Thymus (tissue), 11 donors: Measurements from ENCODE around the gene HEXB. TPM values are rescaled to one million over a fixed set of nuclear protein-coding genes. Genes with fewer than 3 reads are reported as not detected.

Source experiments
- DNase-seq, 9 donors: peaks; one replicate each; pipeline ENCODE4 v3.0.0-alpha.2; 2013; ENCODE audit warnings: low spot score in 9 of 9, low read depth in 6 of 9, missing footprints in 1 of 9
- H3K27ac ChIP-seq, 2 donors: one replicate each; pipeline ENCODE4 v1.5.1; 2013; ENCODE audit warnings: control low read depth in 1 of 2, low read depth in 1 of 2, low read length in 1 of 2, mild to moderate bottlenecking in 1 of 2, moderate library complexity in 1 of 2
- H3K27me3 ChIP-seq, 2 donors: one replicate each; pipeline ENCODE4 v1.5.1; 2013; ENCODE audit warnings: low read length in 1 of 2; ENCODE audit not compliant: control insufficient read depth in 2 of 2, insufficient read depth in 1 of 2
- H3K36me3 ChIP-seq, 2 donors: one replicate each; pipeline ENCODE4 v1.5.1; 2013; ENCODE audit warnings: low read length in 1 of 2, mild to moderate bottlenecking in 1 of 2, moderate library complexity in 1 of 2; ENCODE audit not compliant: control insufficient read depth in 2 of 2, insufficient read depth in 2 of 2
- H3K4me1 ChIP-seq, 2 donors: one replicate each; pipeline ENCODE4 v1.5.1; 2013; ENCODE audit warnings: low read length in 2 of 2; ENCODE audit not compliant: control insufficient read depth in 2 of 2, insufficient read depth in 2 of 2
- H3K4me3 ChIP-seq, 2 donors: one replicate each; pipeline ENCODE4 v1.5.1; 2013; ENCODE audit warnings: low read length in 2 of 2, control low read depth in 1 of 2, mild to moderate bottlenecking in 1 of 2
- H3K9me3 ChIP-seq, 2 donors: one replicate each; pipeline ENCODE4 v1.5.1; 2013; ENCODE audit warnings: low read length in 1 of 2, mild to moderate bottlenecking in 1 of 2; ENCODE audit not compliant: control insufficient read depth in 2 of 2, insufficient read depth in 1 of 2
- WGBS: extraction: QIAGEN DNeasy Blood & Tissue Kit; methylation state at CpG from one replicate; pipeline ENCODE4 v1.1.7; 2013; 5-methylcytosine and 5-hydroxymethylcytosine counted together
- polyA plus RNA-seq: library from polyadenylated mRNA; stranded (reverse); fragments of 200-250 nt; gene quantifications from one replicate; pipeline ENCODE4 v1.2.3, GENCODE V29; 2013
- total RNA-seq: library from RNA; stranded (reverse); fragments of 120-200 nt; gene quantifications from one replicate; pipeline ENCODE4 v1.2.4, GENCODE V29; 2013
- donor health status: healthy.

The HEXB gene
- total and polyA plus RNA-seq, 2 donors = 54.9 to 93.1 TPM

- Histone ChIP-seq H3K9me3 (peaks cover 0 to 8% of the 10 kb centered on the region in 2 donors), H3K27me3 (no peaks in the 10 kb centered on the region), H3K4me3 (peak overlapping the region; percentile 52 to 96), H3K4me1 (peaks cover 12 to 39% of the 10 kb centered on the region in 2 donors), H3K36me3 (peaks cover 0 to 5% of the 10 kb centered on the region in 2 donors), H3K27ac (peak overlapping the region; percentile 53 to 91)
- peak in 4 of 9 donors; percentile 38 to 54 (median 48) for DNase-seq
- WGBS = under 1% methylated on average over 47 of the region's 47 CpGs
Measured at GRCh38 chr5:74640954-74641734, 43.9 kb upstream of the HEXB start.

- peak overlapping the region; percentile 68 to 91 for H3K27ac ChIP-seq
- peaks cover 0 to 1% of the 10 kb centered on the region in 2 donors for H3K36me3 ChIP-seq
- no peaks in the 10 kb centered on the region for H3K27me3 ChIP-seq
- H3K9me3 ChIP-seq = peaks cover 0 to 8% of the 10 kb centered on the region in 2 donors
- peaks cover 12 to 39% of the 10 kb centered on the region in 2 donors for H3K4me1 ChIP-seq
- DNase-seq = peak in 5 of 9 donors; percentile 30 to 74 (median 41)
- peak overlapping the region; percentile 52 to 96 for H3K4me3 ChIP-seq
- 6% methylated on average over 28 of the region's 28 CpGs for WGBS
Measured at GRCh38 chr5:74641735-74642542, 43.1 kb upstream of the HEXB start.

- Histone ChIP-seq H3K4me1 (peaks cover 12 to 36% of the 10 kb centered on the region in 2 donors), H3K9me3 (peaks cover 0 to 8% of the 10 kb centered on the region in 2 donors), H3K27me3 (no peaks in the 10 kb centered on the region), H3K4me3 (no peak overlapping the region), H3K36me3 (no peaks in the 10 kb centered on the region), H3K27ac (peak overlapping the region in 1 of 2 donors; percentile 40)
- WGBS = 82% methylated on average over 6 of the region's 6 CpGs
- no peak for DNase-seq
Measured at GRCh38 chr5:74642543-74642863, 42.5 kb upstream of the HEXB start.

GRCh38 chr5:74643111-74643562 lies 41.9 kb upstream of the HEXB start:
- Histone ChIP-seq H3K4me1 (peaks cover 9 to 32% of the 10 kb centered on the region in 2 donors), H3K36me3 (no peaks in the 10 kb centered on the region), H3K27me3 (no peaks in the 10 kb centered on the region), H3K9me3 (peaks cover 0 to 8% of the 10 kb centered on the region in 2 donors), H3K27ac (no peak overlapping the region), H3K4me3 (no peak overlapping the region)
- 90% methylated on average over 4 of the region's 4 CpGs for WGBS
- DNase-seq = no peak

GRCh38 chr5:74647096-74647495 lies 37.9 kb upstream of the HEXB start:
- peaks cover 0 to 9% of the 10 kb centered on the region in 2 donors for H3K4me1 ChIP-seq
- 96% methylated on average over 1 of the region's 1 CpG for WGBS

GRCh38 chr5:74648835-74649293 lies 36.2 kb upstream of the HEXB start:
- Histone ChIP-seq H3K36me3 (no peaks in the 10 kb centered on the region), H3K9me3 (no peaks in the 10 kb centered on the region), H3K27ac (no peak overlapping the region), H3K4me3 (no peak overlapping the region), H3K4me1 (peaks cover 0 to 3% of the 10 kb centered on the region in 2 donors), H3K27me3 (no peaks in the 10 kb centered on the region)
- peak in 8 of 9 donors; percentile 38 to 84 (median 65) for DNase-seq
- 24% methylated on average over 6 of the region's 6 CpGs for WGBS

More at GRCh38 chr5:74647096-74647495, 37.9 kb upstream of the HEXB start:
- no peak overlapping the region for H3K27ac ChIP-seq
- H3K36me3 ChIP-seq = no peaks in the 10 kb centered on the region
- H3K4me3 ChIP-seq = no peak overlapping the region
- H3K9me3 ChIP-seq = no peaks in the 10 kb centered on the region
- no peak for DNase-seq
- no peaks in the 10 kb centered on the region for H3K27me3 ChIP-seq

GRCh38 chr5:74649421-74649973 lies 35.5 kb upstream of the HEXB start:
- no peak overlapping the region for H3K27ac ChIP-seq
- DNase-seq = no peak
- WGBS = 69% methylated on average over 1 of the region's 1 CpG
- H3K36me3 ChIP-seq = no peaks in the 10 kb centered on the region
- no peaks in the 10 kb centered on the region for H3K27me3 ChIP-seq
- H3K4me3 ChIP-seq = no peak overlapping the region
- H3K9me3 ChIP-seq = no peaks in the 10 kb centered on the region
- peaks cover 0 to 3% of the 10 kb centered on the region in 2 donors for H3K4me1 ChIP-seq

- H3K27ac ChIP-seq = no peak overlapping the region
- no peaks in the 10 kb centered on the region for H3K9me3 ChIP-seq
- WGBS = 93% methylated on average over 3 of the region's 3 CpGs
- DNase-seq = no peak
- H3K4me3 ChIP-seq = no peak overlapping the region
- peaks cover 0 to 3% of the 10 kb centered on the region in 2 donors for H3K4me1 ChIP-seq
- no peaks in the 10 kb centered on the region for H3K27me3 ChIP-seq
- no peaks in the 10 kb centered on the region for H3K36me3 ChIP-seq
Measured at GRCh38 chr5:74651710-74652109, 33.3 kb upstream of the HEXB start.
